ENCODE measurements around the gene WDFY4.

DNA sequence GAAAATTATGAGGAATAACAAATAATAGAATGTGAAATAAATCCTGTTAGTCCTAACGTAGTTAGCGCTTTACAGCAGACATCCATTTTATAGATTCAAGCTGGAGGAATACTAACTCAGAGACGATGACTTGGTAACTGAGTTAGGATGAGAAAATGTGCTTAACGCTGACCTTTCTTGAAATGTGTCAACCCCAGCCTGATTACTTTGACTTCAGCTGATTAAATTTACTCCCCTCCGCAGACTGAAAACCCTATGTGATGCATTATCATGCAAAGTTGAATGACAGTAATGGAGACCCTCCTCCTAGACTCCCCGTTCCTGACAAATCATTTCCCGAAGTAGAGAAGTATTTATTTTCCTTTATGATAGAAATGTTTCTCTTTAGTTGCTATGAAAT, 54.5 kb downstream of the WDFY4 start:
- no peak for TF ChIP-seq IRF2 (CRISPR knock-in tag; IDR thresholded peaks at IDR 0.05)
- no peak for TF ChIP-seq ZMYM3 (CRISPR knock-in tag; IDR thresholded peaks at IDR 0.05)
- TF ChIP-seq, protein P1, sequence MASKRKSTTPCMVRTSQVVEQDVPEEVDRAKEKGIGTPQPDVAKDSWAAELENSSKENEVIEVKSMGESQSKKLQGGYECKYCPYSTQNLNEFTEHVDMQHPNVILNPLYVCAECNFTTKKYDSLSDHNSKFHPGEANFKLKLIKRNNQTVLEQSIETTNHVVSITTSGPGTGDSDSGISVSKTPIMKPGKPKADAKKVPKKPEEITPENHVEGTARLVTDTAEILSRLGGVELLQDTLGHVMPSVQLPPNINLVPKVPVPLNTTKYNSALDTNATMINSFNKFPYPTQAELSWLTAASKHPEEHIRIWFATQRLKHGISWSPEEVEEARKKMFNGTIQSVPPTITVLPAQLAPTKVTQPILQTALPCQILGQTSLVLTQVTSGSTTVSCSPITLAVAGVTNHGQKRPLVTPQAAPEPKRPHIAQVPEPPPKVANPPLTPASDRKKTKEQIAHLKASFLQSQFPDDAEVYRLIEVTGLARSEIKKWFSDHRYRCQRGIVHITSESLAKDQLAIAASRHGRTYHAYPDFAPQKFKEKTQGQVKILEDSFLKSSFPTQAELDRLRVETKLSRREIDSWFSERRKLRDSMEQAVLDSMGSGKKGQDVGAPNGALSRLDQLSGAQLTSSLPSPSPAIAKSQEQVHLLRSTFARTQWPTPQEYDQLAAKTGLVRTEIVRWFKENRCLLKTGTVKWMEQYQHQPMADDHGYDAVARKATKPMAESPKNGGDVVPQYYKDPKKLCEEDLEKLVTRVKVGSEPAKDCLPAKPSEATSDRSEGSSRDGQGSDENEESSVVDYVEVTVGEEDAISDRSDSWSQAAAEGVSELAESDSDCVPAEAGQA (IDR thresholded peaks at IDR 0.05; ENCODE audit: low read depth): no peak
- TF ChIP-seq, protein P1 (CRISPR knock-in tag; IDR thresholded peaks at IDR 0.05; ENCODE audit: borderline replicate concordance): no peak
- TF ChIP-seq POLR2AphosphoS5 (IDR thresholded peaks at IDR 0.05; ENCODE audit: low read depth, low read length): no peak
- TF ChIP-seq JUND (CRISPR knock-in tag; IDR thresholded peaks at IDR 0.05): no peak
- TF ChIP-seq ZBTB8A (CRISPR knock-in tag; IDR thresholded peaks at IDR 0.05; ENCODE audit: borderline replicate concordance, low read depth): no peak
- TF ChIP-seq YY1 (IDR thresholded peaks at IDR 0.05; ENCODE audit: insufficient read depth, insufficient replicate concordance, low read depth, low read length): no peak
- TF ChIP-seq, protein P2, sequence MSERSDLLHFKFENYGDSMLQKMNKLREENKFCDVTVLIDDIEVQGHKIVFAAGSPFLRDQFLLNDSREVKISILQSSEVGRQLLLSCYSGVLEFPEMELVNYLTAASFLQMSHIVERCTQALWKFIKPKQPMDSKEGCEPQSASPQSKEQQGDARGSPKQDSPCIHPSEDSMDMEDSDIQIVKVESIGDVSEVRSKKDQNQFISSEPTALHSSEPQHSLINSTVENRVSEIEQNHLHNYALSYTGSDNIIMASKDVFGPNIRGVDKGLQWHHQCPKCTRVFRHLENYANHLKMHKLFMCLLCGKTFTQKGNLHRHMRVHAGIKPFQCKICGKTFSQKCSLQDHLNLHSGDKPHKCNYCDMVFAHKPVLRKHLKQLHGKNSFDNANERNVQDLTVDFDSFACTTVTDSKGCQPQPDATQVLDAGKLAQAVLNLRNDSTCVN (CRISPR knock-in tag; IDR thresholded peaks at IDR 0.05; ENCODE audit: borderline replicate concordance): no peak
- TF ChIP-seq SMC3 (IDR thresholded peaks at IDR 0.05; ENCODE audit: low read length): no peak
- no peak for TF ChIP-seq TCF12 (IDR thresholded peaks at IDR 0.05)
- no peak for TF ChIP-seq TCF12 (CRISPR knock-in tag; IDR thresholded peaks at IDR 0.05)
- TF ChIP-seq SKI (IDR thresholded peaks at IDR 0.05; ENCODE audit: partially characterized antibody): no peak

Data from HepG2 (cell line).